Measurements from ENCODE around the gene AVPR2. TPM values are rescaled to one million over a fixed set of nuclear protein-coding genes. Genes with fewer than 3 reads are reported as not detected.

Gene AVPR2
- total RNA-seq, 4 donors from 2014 or later = 0.19 to 1.3 (median 0.29) TPM

DNA sequence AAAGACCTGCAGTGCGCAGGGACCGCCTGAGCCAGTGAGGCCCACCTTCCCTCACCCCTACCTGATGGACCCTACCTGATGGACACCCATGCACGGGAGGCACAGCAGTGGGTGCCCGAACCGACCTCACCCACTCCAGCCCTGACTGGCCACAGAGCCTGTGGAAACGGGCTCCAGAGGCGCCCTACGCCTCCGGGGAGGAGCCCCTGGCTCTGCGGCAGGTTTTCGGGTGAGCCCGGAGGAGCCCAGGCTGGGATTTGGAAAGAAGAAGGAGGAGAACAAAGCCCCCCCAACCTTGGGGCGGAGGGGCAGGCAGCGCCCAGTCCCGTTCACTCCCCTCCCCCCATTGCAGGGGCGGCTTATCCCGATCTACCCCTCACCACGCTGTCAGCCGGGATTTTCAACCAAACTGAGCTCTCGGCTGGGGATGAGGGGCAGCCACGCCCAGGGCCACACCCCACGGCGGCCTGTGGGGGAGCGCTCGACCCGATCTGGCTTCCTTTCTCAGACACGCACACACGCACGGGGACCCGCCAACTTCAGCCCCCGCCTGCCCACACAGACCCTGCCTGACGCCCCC, 19.2 kb upstream of the AVPR2 start:
- Histone ChIP-seq H3K9me3 (no peaks in the 10 kb centered on the region), H3K4me1 (peaks cover 0 to 14% (median 6%) of the 10 kb centered on the region in 3 donors), H3K4me3 (peak overlapping the region in 3 of 4 donors; percentile 14 to 56 (median 30)), H3K27me3 (peaks cover 0 to 80% (median 30%) of the 10 kb centered on the region in 4 donors), H3K27ac (no peak overlapping the region), H3K36me3 (no peaks in the 10 kb centered on the region)
- no peak for TF ChIP-seq POLR2A (IDR thresholded peaks at IDR 0.05)
- TF ChIP-seq, protein P1, sequence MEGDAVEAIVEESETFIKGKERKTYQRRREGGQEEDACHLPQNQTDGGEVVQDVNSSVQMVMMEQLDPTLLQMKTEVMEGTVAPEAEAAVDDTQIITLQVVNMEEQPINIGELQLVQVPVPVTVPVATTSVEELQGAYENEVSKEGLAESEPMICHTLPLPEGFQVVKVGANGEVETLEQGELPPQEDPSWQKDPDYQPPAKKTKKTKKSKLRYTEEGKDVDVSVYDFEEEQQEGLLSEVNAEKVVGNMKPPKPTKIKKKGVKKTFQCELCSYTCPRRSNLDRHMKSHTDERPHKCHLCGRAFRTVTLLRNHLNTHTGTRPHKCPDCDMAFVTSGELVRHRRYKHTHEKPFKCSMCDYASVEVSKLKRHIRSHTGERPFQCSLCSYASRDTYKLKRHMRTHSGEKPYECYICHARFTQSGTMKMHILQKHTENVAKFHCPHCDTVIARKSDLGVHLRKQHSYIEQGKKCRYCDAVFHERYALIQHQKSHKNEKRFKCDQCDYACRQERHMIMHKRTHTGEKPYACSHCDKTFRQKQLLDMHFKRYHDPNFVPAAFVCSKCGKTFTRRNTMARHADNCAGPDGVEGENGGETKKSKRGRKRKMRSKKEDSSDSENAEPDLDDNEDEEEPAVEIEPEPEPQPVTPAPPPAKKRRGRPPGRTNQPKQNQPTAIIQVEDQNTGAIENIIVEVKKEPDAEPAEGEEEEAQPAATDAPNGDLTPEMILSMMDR (IDR thresholded peaks at IDR 0.05) = no peak
- intact Hi-C loops (cut with DNase I) = no loop called here
- DNase-seq = no peak
- WGBS, 2 donors = 14% methylated on average over 8 of the region's 32 CpGs; no CpG with 5 or more reads in 1 of the 2 donors

DNA sequence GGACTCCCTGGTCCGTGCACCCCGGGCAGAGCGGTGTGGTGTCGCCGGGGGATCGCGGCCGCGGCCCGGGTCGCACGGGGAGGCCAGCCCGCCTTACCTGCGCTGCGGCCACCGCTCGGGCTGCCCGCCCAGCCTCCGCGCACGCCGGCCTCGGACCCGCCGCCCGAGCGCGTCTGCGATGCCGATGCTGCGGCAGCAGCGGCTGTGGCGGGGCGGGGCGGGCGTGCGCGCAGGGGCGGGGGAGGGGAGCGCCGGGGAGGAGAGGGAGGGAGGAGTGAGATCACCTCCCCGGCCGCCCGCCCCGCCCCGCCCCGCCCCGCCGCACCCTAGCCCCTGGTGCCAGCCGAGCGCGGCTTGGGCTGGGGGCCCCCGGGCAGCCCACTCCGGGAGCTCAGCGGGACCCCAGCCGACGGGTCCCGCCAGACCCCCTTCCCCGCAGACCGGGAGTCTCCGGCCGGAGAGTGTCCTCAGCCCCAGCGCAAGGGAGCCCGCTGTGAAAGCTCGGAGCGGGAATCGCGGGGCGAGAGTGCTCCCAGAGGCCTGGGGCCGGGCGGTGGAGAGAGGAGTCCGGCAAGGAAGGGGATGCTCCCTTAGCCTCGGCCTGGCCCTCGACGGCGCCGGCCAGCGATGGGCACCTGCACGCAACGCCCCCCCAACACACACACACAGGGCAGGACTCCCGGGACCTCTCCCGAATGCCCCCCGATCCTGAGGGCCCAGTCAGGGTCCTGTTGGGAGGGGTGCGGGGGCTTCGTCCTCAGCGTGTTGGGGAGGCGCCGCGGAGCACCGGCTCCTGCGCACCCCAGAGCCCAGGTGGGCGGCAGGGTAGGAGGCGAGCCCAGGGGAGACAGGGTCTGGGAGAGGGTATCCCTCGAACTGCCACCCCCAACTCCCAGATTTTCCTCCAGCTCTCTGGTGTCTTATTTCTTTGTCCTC, 18.2 kb upstream of the AVPR2 start, which contains the start of gene L1CAM:
TSS of gene L1CAM (minus strand) at position 206 of the 936 bp plus-strand sequence. CDS start 10,337 bp downstream, outside the sequence.
- 36% methylated on average over 6 of the region's 94 CpGs; no CpG with 5 or more reads in 1 of the 2 donors for WGBS, 2 donors
- DNase-seq = no peak
- Histone ChIP-seq H3K36me3 (no peaks in the 10 kb centered on the region), H3K4me3 (peak within 1 kb of the TSS in 3 of 4 donors; percentile 14 to 56 (median 30)), H3K27ac (peak within 1 kb of the TSS in 1 of 4 donors; percentile 21), H3K4me1 (peaks cover 0 to 14% (median 6%) of the 10 kb centered on the region in 3 donors), H3K9me3 (no peaks in the 10 kb centered on the region), H3K27me3 (peaks cover 0 to 71% (median 29%) of the 10 kb centered on the region in 4 donors)
- intact Hi-C loops (cut with DNase I) = no loop called here
- TF ChIP-seq POLR2A (IDR thresholded peaks at IDR 0.05) = no peak
- TF ChIP-seq, protein P1 (IDR thresholded peaks at IDR 0.05) = no peak

DNA sequence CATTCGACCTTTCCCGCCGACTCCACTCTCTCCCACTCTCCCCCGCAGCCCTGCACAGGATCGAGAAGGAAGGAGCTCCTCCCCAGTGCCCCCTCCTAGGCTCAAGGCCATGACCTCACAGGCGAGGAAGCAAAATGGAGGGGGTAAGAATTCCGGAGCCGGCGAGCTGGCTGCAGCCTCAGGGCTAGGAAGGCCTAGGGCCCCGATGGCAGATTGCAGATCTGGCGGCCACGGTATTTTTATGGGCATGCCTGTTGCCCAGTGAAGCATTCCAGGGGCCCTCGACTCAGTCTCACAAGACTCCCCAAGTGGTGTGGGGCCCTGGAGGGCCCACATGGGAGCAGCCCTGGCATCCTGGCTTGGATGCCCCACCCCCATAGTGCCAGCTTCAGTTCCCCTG, 17.6 kb upstream of the AVPR2 start:
- no CpG with 5 or more reads among the region's 13 CpGs for WGBS, 2 donors

DNA sequence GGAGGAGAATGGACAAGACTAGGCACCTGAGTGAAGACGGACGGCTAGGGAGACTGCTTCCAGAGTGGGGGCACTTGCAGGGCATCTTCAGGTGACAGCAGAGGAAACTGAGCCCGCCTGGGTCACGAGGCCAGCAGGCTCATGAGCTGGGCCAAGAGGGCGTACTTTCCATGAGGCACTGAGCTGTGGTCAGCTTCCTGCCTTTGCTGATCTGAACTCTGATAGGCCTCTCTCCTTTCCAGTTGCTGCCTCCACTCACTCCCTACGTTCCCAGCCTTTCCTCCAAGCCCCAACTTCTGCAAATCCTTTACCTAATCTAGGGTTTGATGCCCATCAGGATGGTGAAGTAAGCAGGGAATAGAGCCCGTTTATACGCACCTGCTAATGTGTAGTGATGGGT, 17.1 kb upstream of the AVPR2 start:
- Histone ChIP-seq H3K9me3 (no peaks in the 10 kb centered on the region), H3K36me3 (no peaks in the 10 kb centered on the region), H3K27ac (no peak overlapping the region), H3K27me3 (peaks cover 0 to 59% (median 25%) of the 10 kb centered on the region in 4 donors), H3K4me1 (peaks cover 0 to 14% (median 6%) of the 10 kb centered on the region in 3 donors), H3K4me3 (no peak overlapping the region)
- WGBS, 2 donors = 31 to 70% methylated on average over 2 to 8 of the region's 8 CpGs
- intact Hi-C loops (cut with DNase I) = no loop called here
- no peak for DNase-seq
- TF ChIP-seq POLR2A (IDR thresholded peaks at IDR 0.05) = no peak
- TF ChIP-seq, protein P1 (IDR thresholded peaks at IDR 0.05) = no peak

More for the DNA sequence above, 17.6 kb upstream of the AVPR2 start:
- peaks cover 0 to 14% (median 6%) of the 10 kb centered on the region in 3 donors for H3K4me1 ChIP-seq
- H3K36me3 ChIP-seq = no peaks in the 10 kb centered on the region
- no peak overlapping the region for H3K4me3 ChIP-seq
- H3K27me3 ChIP-seq = peaks cover 0 to 64% (median 26%) of the 10 kb centered on the region in 4 donors
- no peak for TF ChIP-seq POLR2A (IDR thresholded peaks at IDR 0.05)
- TF ChIP-seq, protein P1 (IDR thresholded peaks at IDR 0.05) = no peak
- intact Hi-C loops (cut with DNase I) = no loop called here
- H3K27ac ChIP-seq = peak overlapping the region in 1 of 4 donors; percentile 21
- no peak for DNase-seq
- H3K9me3 ChIP-seq = no peaks in the 10 kb centered on the region
